HG02884 (cell line): ENCODE measurements around the gene MR1.

Experiments
- ATAC-seq: cut with Tn5 transposase; IDR thresholded peaks from one replicate; pipeline ENCODE4 v1.9.1; 2021; ENCODE audit warnings: mild to moderate bottlenecking, moderate library complexity; ENCODE audit not compliant: unreplicated experiment

MR1 gene

GRCh38 chr1:181106479-181106878, 72.7 kb downstream of the MR1 start:
- no peak for ATAC-seq

- ATAC-seq = no peak
These were observed 73.9 kb downstream of the MR1 start for GRCh38 chr1:181107711-181108110.

- ATAC-seq = no peak
These were observed 74.6 kb downstream of the MR1 start for GRCh38 chr1:181108304-181108867.

DNA sequence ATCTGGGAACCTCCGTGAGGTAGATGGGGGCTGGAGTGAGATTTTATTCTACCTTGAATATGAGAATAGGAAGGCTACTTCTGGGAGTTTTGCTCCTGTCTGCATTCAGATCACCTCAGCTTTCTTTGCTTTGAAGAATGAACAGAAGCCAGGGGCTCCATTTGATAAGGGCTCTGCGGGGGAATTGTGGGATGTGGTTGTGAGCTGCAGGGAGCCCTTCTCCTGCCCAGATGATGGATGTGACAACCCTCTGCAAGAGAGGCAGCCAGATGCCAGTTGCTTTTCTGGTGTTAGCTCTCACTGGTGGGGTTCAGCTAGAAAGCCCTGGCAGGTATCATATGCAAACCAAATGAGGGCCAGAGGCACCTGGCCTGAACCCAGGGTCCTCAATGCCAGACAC, 76.2 kb downstream of the MR1 start:
- ATAC-seq = no peak
